ENCODE data around the gene RB1.

The RB1 gene

DNA sequence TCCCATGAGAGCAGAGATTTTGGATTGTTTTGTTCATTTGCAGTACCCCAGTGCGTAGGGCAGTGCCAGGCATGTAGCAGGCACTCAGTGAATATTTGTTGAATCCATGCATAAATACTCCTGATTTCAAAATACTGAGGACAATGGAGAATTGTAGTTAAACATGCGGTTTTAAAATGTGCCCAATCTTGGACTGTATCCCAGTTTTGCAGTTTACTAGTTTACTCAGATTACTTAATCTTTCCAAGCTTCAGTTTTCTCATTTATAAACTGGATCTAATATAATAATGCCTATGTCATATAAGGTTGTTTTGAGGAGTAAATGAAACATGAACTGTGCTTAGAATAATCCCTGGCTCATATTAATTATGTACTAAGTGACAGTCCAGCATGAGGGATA is 190.3 kb downstream of the RB1 start:
- no peak for DNase-seq (ENCODE audit: low spot score)

DNA sequence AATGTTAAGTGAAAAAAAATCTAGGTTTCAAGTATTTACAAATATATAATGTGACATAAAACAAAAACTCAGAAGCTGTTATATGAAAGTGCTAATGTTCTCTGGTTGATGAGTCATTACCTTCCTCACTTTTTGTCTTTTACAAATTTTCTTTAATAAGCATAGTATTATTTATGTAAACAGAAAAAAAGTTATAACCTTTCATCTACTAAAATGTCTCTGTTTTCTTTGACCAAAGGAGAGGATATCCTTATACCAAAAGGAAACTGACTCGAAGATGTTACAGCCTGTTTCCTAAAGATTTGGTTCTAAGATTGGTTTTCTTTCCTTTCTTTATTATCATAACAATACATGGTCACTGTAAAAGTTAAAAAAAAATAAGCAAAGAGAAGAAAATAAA is 191.3 kb downstream of the RB1 start:
- DNase-seq (ENCODE audit: low spot score), result no peak

GRCh38 chr13:48496271-48497161 is 193.0 kb downstream of the RB1 start:
- no peak for DNase-seq (ENCODE audit: low spot score)

GRCh38 chr13:48497669-48498068 is 194.1 kb downstream of the RB1 start:
- no peak for DNase-seq (ENCODE audit: low spot score)

DNA sequence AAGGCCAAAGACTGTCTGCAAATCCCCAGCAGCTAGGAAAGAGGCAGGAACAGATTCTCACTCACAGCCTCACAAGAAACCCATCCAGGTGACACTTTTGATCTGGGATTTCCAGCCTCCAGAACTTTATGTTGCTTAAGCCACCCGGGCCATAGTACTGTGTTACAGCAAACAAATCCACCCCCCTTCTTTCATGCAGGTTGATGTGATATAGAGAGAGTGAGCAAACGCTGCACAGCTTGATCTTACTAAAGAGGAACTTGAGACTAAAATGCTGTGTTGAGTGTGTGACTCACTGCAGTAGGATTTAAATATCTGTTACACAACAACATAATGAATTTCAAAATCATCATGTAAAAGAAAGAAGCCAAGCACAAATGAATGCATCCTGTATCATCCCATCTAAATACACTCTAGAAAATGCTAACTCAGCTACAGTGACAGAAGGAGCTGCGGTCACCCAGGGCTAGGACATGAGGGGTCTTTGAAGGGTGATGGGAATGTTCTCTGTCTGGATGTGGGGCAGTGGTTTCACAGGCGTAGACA is 197.2 kb downstream of the RB1 start:
- DNase-seq (ENCODE audit: low spot score), result no peak

DNA sequence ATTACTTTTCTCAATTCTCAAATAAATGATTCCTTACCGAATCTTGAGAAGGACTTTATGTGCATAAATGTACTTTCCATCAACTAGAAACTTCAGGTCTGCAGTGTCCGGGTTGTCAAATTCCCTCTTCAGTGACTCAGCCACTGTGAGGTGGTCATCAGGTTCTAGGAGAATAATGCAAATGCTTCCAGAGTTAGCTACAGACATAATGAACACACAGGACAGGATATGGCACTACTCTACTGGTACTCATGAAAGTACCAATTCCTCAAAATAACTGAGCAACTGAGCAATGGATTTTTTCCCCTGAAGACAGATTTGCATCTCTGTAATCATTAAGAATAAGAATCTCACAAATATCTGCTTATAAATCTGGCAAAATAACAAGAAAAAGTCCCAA is 198.2 kb downstream of the RB1 start:
- no peak for DNase-seq (ENCODE audit: low spot score)

GRCh38 chr13:48502601-48503319 is 199.2 kb downstream of the RB1 start:
- no peak for DNase-seq (ENCODE audit: low spot score)

GRCh38 chr13:48504606-48505005 is 201.1 kb downstream of the RB1 start:
- DNase-seq (ENCODE audit: low spot score), result no peak

GRCh38 chr13:48505012-48505411 is 201.5 kb downstream of the RB1 start:
- no peak for DNase-seq (ENCODE audit: low spot score)

DNA sequence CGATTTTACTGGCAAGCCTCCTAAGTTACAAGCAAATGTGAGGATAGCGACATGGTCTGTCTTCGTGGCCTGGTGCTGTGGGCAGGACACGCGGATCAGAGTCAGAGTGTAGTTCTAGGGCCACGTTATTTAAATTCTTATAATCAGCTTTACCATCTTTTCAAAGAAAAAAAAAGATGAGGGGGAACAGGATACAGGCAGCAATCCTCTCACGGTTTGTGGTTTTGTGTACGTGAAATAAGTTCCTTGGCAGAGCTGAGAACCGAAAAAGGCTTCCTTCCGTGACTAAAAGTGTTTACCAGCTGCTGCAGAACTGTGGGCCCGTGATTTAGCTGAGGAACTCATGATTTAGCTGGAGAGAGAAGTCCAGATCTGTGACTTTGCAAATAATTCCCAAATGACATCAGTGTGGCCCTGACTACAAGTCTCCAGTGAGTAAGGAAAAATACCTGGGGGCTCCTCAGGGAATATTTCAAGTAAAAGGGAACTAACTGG is 202.1 kb downstream of the RB1 start:
- DNase-seq (ENCODE audit: low spot score), result no peak

DNA sequence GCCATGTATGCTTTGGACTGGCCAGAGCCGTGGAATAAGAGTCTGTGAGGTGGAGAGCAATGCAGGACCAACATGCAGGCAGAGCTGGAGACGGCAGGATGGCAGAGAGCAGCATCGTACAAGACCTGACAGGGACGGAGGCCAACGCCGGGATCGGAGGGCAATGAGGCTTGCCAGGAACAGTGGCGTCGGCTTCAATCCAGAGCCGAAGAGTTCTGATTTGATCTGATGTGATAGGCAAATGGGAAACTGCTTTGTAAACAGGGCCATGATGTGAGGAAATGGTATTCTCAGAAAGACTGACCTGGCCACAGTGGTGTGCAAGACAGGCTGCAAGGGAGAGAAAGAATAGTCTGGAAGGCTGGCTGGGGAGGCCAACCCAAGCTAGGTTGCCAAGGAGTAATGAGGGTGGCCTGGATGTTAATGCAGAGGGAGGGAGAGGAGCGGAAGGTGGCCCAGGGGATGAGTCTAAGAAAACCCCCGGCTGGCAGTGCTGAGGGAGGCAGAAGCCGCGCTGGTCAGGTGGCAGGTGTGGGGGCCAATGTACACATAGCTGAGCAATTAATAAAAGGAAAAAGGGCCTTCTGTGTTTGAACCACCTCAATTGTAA is 202.6 kb downstream of the RB1 start:
- peak; percentile 88 for DNase-seq (ENCODE audit: low spot score)

DNA sequence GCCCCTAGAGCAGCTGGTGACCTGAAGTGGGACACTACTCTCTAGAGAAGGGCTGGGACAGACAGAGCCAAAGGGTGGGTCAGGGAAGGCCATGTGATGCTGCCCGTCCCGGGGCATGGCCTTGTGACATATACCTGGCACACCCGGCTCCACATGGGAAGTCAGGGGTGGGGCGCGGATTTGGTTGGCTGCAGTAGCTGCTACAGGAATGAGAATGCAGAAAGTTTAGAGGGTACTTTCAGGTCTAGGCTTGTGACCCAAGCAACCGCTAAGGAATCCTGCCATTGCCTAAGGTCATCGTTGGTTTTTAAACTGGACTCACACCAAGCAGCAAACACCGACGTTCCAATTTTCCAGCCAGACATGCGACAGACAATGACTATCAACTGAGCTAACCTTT is 203.5 kb downstream of the RB1 start:
- no peak for DNase-seq (ENCODE audit: low spot score)

- DNase-seq (ENCODE audit: low spot score), result no peak
These were observed 204.5 kb downstream of the RB1 start for GRCh38 chr13:48508011-48508410.

- DNase-seq (ENCODE audit: low spot score), result no peak
These were observed 207.1 kb downstream of the RB1 start for GRCh38 chr13:48510698-48511097.

- DNase-seq (ENCODE audit: low spot score), result peak; percentile 61
These were observed 208.2 kb downstream of the RB1 start for GRCh38 chr13:48511621-48512230.

DNA sequence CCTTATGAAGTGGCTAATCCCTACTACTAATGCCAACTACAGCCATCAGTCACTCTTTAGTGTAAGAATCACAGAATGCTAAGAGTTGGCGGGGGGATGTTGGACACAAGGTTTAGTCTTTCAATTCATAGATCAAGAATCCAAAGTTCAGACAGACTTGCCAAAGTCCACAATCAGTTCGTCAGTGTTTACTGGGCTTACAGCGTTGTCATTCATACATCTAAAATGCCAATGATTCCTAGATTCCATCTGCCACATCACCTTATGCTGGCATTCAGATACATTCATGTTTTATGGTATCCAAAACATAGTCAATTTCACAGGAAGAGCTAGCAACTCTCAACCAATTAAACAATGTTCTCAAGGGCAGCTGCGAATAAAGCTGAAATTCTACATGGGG is 211.2 kb downstream of the RB1 start:
- DNase-seq (ENCODE audit: low spot score), result no peak

DNA sequence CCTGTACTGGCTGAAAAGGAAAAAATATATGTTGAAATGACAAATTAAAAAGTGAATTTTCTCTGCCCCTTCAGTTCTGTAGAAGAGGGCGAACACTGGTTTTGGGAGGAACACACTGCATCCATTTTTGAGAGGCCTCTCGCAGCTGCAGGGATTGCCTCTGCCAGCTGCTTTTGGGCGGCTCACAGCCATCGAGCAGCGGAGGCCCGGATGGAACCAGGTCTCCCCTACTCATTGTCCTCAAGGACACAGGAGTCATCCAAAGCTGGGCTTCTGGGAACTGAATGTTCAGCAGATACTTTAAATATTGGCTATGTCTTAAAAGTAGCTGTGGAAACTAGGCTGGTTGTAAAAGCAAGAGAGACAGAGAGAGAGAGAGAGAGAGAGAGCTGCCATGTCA is 212.2 kb downstream of the RB1 start:
- DNase-seq (ENCODE audit: low spot score), result no peak

GRCh38 chr13:48518083-48518482 is 214.5 kb downstream of the RB1 start:
- no peak for DNase-seq (ENCODE audit: low spot score)

GRCh38 chr13:48526286-48526685 is 222.7 kb downstream of the RB1 start:
- no peak for DNase-seq (ENCODE audit: low spot score)

GRCh38 chr13:48527955-48528354 is 224.4 kb downstream of the RB1 start:
- DNase-seq (ENCODE audit: low spot score), result no peak

DNA sequence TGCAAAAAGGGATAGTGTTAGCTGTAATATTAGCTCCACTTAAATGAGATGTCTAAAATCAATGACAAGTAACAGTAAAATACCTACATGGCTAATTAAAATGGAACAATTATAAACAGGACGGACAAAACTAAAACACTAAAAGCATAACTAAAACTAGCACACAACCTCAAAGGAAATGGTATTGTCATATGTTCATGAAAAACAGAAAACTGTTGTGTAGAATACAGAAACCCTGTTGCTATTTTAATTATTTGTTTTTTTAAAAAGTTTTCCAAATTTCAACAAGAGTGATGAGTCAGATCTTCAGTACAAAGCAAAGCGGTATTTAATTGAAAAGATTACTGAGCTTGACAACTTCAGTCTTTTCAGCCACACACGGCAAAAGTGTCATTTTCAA is 225.2 kb downstream of the RB1 start:
- no peak for DNase-seq (ENCODE audit: low spot score)

GRCh38 chr13:48530833-48531232 is 227.3 kb downstream of the RB1 start:
- no peak for DNase-seq (ENCODE audit: low spot score)
